HG02885 (cell line): ENCODE results near the gene TRABD2B.

ENCODE experiments used
- ATAC-seq: cut with Tn5 transposase; IDR thresholded peaks from one replicate; pipeline ENCODE4 v1.9.1; 2021; ENCODE audit warnings: mild to moderate bottlenecking; ENCODE audit not compliant: unreplicated experiment, poor library complexity

The TRABD2B gene

GRCh38 chr1:47717341-47717740 is 279.8 kb downstream of the TRABD2B start:
- ATAC-seq: no peak

DNA sequence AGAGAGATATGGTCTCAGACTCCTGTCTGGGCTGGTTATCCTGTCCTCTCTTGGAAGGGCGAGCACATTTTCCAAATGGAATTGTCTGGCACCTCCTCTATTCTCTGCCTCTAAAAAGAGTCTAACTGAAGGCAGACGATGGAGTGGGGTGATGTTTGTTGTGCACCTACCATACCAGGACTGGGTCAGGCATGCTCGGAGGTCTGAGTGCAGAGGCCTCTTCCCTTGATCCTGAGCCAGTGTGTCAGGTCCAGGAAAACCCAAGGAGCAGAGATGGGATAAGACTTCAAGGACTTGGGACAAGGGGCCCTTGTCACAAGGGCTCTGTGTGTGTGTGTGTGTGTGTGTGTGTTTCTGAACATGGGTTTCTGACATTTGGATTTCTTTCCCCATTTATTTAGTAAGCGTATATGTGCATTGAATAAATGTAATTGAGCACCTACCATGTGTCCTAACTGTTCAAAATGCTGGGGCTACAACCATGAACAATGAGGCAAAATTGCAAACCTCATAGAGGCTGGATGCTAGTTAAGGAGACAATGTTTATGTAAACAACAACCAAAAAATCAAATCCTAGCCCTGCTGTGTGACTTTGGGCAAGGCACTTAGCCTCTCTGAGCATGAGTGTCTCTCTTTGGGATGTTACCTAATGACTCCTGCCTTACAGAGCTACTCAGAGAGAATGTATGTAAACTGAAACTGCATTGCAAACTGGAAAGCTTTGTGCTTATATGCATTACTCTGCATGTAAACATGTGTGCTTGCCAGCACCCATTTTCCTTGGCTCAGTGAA is 283.0 kb downstream of the TRABD2B start:
- ATAC-seq: no peak

DNA sequence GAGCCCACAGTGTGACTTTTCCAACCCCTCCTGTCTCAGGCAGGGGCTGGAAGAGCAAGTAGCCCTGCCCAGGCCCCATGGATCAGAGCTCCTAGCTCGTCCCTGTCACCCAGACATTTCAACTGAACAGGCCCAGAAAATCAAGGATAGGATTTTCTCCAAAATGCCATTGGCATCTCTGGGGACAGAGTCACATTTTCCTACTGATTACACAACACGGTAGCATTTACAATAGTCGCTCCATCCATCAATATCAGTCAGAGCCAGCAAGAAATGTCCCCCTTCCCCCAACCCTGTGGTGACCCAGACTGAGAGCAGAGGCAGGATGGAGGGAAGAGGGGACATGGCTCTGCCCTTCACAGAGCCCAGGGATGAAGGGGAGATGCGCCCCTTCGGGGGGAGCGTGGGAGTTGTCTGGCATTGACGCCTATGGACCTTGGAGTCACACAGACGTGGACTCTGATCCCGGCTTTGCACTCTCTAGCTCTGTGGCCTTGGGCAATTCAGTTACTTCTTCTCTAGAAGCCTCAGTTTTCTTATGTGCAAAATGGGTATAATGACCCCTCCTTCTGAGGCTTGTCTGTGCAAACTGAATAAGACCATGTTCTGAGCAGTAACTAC is 283.7 kb downstream of the TRABD2B start:
- no peak for ATAC-seq

DNA sequence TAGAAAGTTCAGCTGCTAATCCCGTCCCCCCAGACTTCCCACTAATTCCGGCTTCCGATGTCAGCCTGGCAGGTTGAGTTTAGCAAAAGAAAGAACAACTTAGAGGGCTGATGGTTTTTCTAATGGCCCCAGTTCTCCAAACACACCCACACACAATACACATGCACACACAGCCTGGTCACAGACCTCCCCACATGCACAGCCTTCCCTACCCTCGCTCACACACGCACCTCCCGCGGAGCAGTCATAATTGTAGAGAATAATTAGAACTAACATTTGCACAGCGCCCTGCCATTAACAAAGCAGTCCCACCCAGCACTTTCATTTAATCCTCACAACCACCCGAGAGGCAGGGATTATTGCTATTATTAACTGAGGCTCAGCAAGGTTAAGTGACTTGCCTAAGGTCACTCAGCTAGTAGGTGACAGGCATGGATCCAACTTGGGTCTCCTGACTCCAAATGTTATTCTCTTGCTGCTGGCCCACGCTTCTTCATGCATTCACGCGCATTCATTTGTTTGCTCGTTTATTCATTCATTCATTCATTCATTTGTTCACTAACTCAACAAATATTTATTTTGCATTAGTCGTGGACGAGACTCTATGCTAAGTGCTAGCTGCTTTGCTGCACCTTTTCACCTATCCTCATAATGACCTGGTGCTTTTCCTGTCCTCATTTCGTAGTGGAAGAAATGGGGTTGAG is 284.4 kb downstream of the TRABD2B start:
- ATAC-seq: no peak

GRCh38 chr1:47711848-47712492 is 285.2 kb downstream of the TRABD2B start:
- ATAC-seq: no peak

DNA sequence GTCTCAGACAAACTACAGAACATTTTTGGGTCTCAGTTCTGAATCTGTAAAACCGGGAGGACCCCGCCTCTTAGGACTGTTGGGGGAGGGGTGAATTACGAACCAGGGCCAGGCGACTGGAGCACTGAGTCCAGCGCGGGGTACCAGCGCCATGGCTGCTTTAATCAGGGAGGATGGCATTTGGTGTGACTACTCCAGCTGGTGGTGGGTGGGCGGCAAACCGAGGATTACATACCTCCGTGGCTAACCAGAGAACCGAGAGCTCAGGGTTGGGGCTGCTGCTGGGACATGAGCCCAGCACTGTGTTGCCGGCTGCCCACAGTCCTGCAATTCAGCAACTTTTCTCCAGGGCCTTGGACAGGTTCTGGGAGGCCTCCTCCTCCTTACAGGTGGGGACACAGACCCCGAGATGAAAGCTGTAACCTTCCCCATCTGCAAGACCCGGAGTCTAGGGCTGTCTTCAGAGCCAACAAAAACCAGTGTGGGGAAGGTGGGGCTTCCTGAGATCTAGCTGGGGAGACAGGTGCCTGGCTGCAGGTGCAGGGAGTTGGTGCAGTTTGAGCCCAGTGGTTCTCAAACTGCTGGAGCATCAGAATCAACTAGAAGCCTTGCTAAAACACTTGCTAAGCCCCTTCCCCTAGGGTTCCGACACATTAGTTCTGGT is 285.9 kb downstream of the TRABD2B start:
- ATAC-seq: no peak
